ENCODE data around the gene BLACAT1.
"Not testable (repeated sequence)": the region's sequence is repeated elsewhere in the genome, so short reads cannot be mapped to it uniquely, and the experiment has no call there.

Gene BLACAT1

DNA sequence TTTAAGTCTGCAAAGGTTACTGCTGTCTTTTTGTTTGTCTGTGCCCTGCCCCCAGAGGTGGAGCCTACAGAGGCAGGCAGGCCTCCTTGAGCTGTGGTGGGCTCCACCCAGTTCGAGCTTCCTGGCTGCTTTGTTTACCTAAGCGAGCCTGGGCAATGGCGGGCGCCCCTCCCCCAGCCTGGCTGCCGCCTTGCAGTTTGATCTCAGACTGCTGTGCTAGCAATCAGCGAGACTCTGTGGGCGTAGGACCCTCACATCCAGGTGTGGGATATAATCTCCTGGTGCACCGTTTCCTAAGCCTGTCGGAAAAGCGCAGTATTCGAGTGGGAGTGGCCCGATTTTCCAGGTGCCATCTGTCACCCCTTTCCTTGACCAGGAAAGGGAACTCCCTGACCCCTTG lies 49.6 kb downstream of the BLACAT1 start:
- not testable (repeated sequence) for DNase-seq
